Activated T-helper 1 cell treated with Interleukin-2 at 50 U/mL for 16 hours (primary cell): ENCODE data around the gene PMP22.

Source experiments
- DNase-seq: peaks from one replicate; pipeline ENCODE4 v3.0.0-alpha.2; 2020; ENCODE audit warnings: low read depth

The PMP22 gene

GRCh38 chr17:15273141-15273793, 8.1 kb upstream of the PMP22 start:
- no peak for DNase-seq

- DNase-seq: no peak
Measured at GRCh38 chr17:15271741-15272140, 6.6 kb upstream of the PMP22 start.

- no peak for DNase-seq
Measured at GRCh38 chr17:15270628-15271381, 5.7 kb upstream of the PMP22 start.

- DNase-seq: no peak
Measured at GRCh38 chr17:15269780-15270089, 4.6 kb upstream of the PMP22 start.

GRCh38 chr17:15269087-15269779, 4.1 kb upstream of the PMP22 start:
- no peak for DNase-seq

- DNase-seq: no peak
Measured at GRCh38 chr17:15268461-15268860, 3.3 kb upstream of the PMP22 start.

GRCh38 chr17:15267996-15268395, 2.9 kb upstream of the PMP22 start:
- DNase-seq: no peak

GRCh38 chr17:15266325-15267125, 1.4 kb upstream of the PMP22 start:
- DNase-seq: no peak

GRCh38 chr17:15264542-15264941, 584 bp downstream of the PMP22 start:
- DNase-seq: no peak

GRCh38 chr17:15263680-15264079, 1.4 kb downstream of the PMP22 start:
- no peak for DNase-seq

GRCh38 chr17:15263206-15263579, 1.9 kb downstream of the PMP22 start:
- DNase-seq: no peak

- DNase-seq: no peak
Measured at GRCh38 chr17:15262291-15263205, 2.6 kb downstream of the PMP22 start.

- DNase-seq: no peak
Measured at GRCh38 chr17:15261802-15262290, 3.3 kb downstream of the PMP22 start.

GRCh38 chr17:15261258-15261801, 3.8 kb downstream of the PMP22 start:
- no peak for DNase-seq

- peak; percentile 6 for DNase-seq
Measured at GRCh38 chr17:15260376-15261257, 4.5 kb downstream of the PMP22 start.

GRCh38 chr17:15257796-15258512, 7.2 kb downstream of the PMP22 start:
- DNase-seq: no peak

- DNase-seq: peak; percentile 21
Measured at GRCh38 chr17:15257258-15257788, 7.8 kb downstream of the PMP22 start.

GRCh38 chr17:15256689-15257088, 8.4 kb downstream of the PMP22 start:
- DNase-seq: no peak
